HG02885 (cell line): ENCODE data around the gene ERC2.

Source experiments
- ATAC-seq: cut with Tn5 transposase; IDR thresholded peaks from one replicate; pipeline ENCODE4 v1.9.1; 2021; ENCODE audit warnings: mild to moderate bottlenecking; ENCODE audit not compliant: unreplicated experiment, poor library complexity

The ERC2 gene

DNA sequence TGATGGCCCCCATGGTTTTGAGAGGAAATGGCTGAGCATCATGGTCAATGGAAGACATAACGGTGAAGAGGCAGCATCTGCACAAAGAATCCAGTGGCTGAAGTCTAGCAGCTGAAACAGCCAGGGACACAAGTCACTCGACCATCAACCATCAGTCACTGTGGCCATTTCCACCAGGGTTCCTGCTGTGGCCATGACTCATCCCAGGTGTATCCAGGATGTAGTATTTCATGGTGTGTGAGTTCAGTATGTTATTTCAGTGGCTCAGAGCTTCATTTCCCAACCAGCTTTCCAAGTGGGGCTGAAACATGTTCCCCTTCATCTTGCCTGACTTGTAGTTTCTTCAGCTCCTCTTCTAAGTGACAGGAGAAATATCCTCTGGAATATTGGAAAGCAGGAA is 933.4 kb downstream of the ERC2 start:
- ATAC-seq, result no peak

GRCh38 chr3:55532806-55533205 is 935.5 kb downstream of the ERC2 start:
- no peak for ATAC-seq

DNA sequence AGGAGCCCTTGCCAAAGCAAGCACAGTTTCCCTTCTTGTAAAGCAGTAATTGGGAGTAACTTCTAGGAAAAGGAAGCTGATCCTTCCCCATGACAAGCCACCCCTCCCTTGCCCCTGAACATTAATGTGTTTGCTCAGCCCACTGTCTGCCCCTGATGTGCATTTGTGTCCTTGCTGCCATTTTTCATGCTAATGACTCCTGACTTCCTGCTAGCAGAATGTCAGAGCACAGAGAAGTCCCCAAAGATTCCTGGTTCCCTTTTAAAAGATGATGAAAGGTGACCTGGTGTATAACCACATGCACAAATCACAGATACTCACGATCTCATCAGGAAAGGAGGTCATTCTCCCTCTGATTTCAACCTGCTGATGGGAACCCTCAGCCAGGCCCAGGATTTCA is 936.9 kb downstream of the ERC2 start:
- ATAC-seq, result no peak

- no peak for ATAC-seq
Observed at GRCh38 chr3:55527361-55527760, 940.9 kb downstream of the ERC2 start.

- no peak for ATAC-seq
Observed at GRCh38 chr3:55526332-55527030, 941.8 kb downstream of the ERC2 start.

DNA sequence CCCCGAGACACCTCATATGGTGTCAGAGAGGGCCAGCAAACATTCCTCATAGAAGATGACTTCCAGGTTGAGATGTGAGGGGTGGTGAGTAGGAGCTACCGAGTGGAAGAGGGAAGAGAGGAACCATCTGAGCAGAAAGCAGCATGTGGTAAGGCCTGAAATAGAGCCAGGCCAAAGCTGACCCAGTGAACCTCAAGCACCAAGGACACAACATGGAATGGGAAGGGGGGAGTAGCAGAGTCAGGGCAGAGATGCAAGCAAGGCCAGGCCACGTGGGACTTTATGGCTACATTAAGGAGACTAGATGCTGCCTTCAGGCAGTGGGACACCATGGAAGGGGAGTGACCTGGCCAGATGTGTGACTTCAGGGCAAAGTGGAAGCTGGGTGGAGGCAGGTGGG is 942.8 kb downstream of the ERC2 start:
- ATAC-seq, result no peak

GRCh38 chr3:55524565-55525244 is 943.6 kb downstream of the ERC2 start:
- no peak for ATAC-seq

DNA sequence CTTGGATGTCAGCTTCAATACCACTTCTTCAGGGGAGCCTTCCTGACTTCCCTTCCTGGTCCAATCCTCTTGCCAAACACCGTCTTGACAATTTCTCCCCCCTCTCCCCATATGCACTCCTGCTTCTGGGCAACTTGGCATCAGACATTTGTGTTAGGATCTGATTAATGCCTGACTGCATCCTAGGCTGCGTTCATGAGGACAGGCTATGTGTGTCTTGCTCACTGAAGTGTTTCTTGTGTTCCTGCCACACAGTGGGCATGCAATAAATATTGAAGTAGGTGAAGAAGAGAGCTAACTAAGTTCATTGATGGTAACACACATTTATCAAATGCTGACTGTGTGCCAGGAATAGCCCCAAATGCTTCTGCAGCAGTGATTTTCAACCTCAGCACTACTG is 944.8 kb downstream of the ERC2 start:
- no peak for ATAC-seq

GRCh38 chr3:55521738-55522421 is 946.4 kb downstream of the ERC2 start:
- ATAC-seq, result no peak

GRCh38 chr3:55521064-55521737 is 947.1 kb downstream of the ERC2 start:
- no peak for ATAC-seq

GRCh38 chr3:55519019-55519418 is 949.2 kb downstream of the ERC2 start:
- ATAC-seq, result no peak

DNA sequence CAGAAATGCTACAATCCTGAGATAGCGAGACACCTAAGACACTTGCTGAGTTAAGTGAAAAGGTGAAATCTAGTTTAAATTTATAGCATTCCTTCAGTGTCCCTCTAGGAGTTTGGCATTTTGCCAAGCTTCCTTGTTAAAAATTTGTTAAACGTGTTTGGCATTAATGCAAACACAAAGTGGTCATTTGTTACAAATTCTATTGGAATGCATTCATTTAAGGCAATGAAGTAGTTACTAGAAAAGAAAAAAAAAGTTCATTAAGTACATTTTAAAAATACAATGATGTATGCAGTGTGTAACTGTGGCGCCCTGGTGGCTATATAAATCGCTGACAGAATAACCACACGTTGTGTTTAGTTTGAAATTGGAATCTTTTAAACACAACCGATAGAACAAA is 949.8 kb downstream of the ERC2 start:
- ATAC-seq, result no peak

- no peak for ATAC-seq
Observed at GRCh38 chr3:55516392-55517030, 951.8 kb downstream of the ERC2 start.

DNA sequence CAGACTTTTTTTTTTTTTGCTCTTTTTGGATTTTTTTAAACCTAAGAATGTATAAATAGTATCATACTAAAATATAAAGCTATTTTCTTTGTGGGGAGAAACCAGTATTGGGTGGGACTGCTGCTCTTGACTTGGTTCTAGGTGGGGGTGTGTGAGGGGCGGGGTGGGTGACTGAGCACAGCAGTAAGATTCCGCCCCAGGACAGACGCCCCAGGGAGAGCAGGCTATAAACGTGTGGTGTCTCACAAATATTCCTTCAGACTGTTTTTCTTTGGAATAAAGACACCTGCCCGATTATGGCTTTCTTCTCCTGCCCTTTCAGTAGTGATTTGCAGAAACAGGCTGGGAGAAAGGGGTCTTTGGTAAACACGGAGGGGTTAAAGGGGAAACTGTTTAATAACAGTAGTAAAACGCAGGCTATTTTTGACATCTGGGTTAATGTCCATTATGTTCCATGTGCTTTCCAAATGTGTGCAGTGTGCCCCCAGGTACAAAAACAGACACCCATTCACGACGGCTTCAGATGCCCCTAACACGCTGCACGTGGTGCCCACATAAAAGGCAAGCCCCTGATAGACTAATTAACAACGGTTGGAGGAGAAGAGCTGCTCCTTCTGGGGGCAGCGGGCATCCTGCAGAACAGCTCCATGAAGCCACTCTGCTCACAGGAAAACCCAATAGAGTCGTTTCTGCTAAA is 952.6 kb downstream of the ERC2 start:
- ATAC-seq, result no peak

DNA sequence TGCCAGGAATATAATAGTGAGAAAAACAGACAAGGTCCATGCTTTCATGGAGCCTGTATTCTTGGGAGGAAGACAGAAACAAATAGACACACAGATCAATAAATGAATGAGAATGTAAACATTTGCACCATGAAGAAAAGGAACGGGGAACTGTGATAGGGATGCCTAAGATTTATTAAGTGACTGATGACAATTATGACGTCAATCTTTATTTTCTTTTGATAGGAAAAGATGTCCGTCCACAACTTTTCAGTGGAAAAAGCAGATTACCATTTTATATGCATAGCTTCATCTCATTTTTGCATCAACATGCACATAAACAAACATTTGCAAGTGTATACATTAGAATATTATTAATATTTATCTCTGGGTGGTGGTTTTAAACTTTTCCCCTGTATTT is 953.3 kb downstream of the ERC2 start:
- no peak for ATAC-seq

- ATAC-seq, result no peak
Observed at GRCh38 chr3:55512571-55513343, 955.5 kb downstream of the ERC2 start.

DNA sequence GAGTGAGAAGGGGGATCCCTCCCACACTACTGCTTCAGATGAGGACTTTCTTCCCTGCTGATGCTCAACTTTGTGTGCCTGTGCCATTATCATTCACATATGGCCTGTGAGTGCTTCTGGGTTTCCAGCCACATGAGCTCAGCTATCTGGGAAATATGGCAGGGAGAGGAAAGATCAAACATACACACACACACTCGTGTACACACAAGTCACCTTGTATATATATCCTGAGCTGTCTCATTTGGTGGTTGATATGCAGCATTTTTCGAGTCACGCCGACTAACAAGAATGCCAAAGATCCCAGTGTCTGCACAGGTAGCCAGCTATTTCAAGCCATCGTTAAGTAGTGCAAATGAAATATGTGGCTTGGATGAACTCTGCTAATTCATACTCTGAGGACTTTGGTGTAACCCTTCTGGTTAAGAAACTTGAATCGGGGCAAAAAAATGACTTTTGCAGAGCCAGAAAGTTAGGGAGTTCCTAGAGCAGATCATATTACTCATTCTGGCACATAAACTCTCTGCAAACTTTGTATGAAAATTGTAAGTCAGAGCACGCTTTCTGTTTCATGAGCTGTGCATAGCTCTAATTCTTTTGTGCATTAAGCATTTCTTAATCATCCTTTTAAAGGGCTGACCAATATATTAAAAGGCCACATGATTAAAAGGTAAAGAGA is 956.2 kb downstream of the ERC2 start:
- no peak for ATAC-seq

GRCh38 chr3:55508335-55508734 is 959.9 kb downstream of the ERC2 start:
- no peak for ATAC-seq

GRCh38 chr3:55507808-55508207 is 960.5 kb downstream of the ERC2 start:
- ATAC-seq, result no peak
